BE2C (cell line): ENCODE results near the gene LMO1.

ENCODE experiments used
- DNase-seq: peaks from one replicate; pipeline ENCODE4 v3.0.0-alpha.2; 2020
- H3K27me3 ChIP-seq: fragments of 250-450 bp; sonication (Bioruptor Pico); 2 replicates; pipeline ENCODE4 v1.5.1; 2020; ENCODE audit warnings: mild to moderate bottlenecking
- H3K36me3 ChIP-seq: fragments of 250-450 bp; sonication (Bioruptor Pico); 2 replicates; pipeline ENCODE4 v1.5.1; 2020; ENCODE audit warnings: mild to moderate bottlenecking
- H3K4me1 ChIP-seq: fragments of 250-450 bp; sonication (Bioruptor Pico); 2 replicates; pipeline ENCODE4 v1.5.1; 2020
- H3K4me3 ChIP-seq: 2 replicates; pipeline ENCODE4 v1.5.1; 2011; ENCODE audit warnings: low read depth, low read length
- H3K9me3 ChIP-seq: fragments of 250-450 bp; sonication (Bioruptor Pico); 2 replicates; pipeline ENCODE4 v1.5.1; 2020
- CTCF ChIP-seq: IDR thresholded peaks from 2 replicates; pipeline ENCODE4 v1.5.1; 2012; ENCODE audit warnings: mild to moderate bottlenecking, low read depth, low read length

The LMO1 gene

DNA sequence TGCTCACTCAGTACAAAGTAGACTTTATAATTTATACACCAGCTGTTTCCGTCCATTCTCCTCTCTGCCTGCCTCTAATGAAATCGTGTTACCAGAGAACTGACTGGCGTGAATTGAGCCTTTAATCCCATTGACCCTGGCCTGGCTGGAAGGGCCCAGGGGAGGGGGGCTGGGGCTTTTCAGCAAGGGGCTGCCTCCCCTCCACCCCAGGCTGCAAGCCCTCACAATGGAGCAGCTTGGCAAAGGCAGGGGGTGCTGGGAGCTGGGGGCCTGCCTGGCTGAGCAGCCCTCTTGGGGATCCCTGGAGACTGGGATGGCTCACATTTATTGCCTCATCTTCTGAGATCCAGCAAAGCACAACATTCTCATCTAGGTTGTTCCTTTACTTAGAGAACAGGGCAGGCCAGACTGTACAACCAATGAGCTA is 25.8 kb upstream of the LMO1 start:
- Histone ChIP-seq H3K4me3 (no peak overlapping the region), H3K4me1 (no peaks in the 10 kb centered on the region; the same call in 1 of the 2 replicates), H3K36me3 (no peaks in the 10 kb centered on the region), H3K27me3 (no peaks in the 10 kb centered on the region), H3K9me3 (no peaks in the 10 kb centered on the region)
- no peak for TF ChIP-seq CTCF
- DNase-seq, result no peak

GRCh38 chr11:8288824-8289491 is 25.3 kb upstream of the LMO1 start:
- Histone ChIP-seq H3K4me1 (peaks cover 3% of the 10 kb centered on the region), H3K36me3 (no peaks in the 10 kb centered on the region), H3K9me3 (no peaks in the 10 kb centered on the region), H3K4me3 (no peak overlapping the region), H3K27me3 (no peaks in the 10 kb centered on the region)
- no peak for TF ChIP-seq CTCF
- no peak for DNase-seq

- H3K9me3 ChIP-seq, result no peaks in the 10 kb centered on the region
- H3K27me3 ChIP-seq, result no peaks in the 10 kb centered on the region
- H3K36me3 ChIP-seq, result no peaks in the 10 kb centered on the region
- DNase-seq, result no peak
- H3K4me1 ChIP-seq, result peaks cover 5% of the 10 kb centered on the region
- TF ChIP-seq CTCF, result no peak
- H3K4me3 ChIP-seq, result no peak overlapping the region
Observed at GRCh38 chr11:8288166-8288772, 24.6 kb upstream of the LMO1 start.

DNA sequence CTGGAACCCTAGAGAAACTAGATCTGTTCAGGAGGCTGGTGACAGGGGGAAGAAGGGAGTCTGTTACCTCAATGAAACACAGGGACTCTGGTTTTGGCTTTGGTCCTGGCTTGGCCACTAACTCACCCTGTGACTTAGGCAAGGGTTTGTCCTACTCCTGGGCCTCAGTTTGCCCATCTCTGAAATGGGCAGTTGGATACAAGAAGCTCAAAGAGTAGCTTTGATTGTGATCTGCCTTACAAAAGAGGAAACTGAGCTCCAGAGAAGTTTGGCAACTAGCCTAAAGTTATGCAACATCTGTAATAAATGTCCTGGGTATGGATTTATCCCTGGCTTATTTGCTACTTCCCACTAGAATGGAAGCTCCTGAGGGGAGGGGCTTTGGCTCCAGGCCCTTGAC is 24.0 kb upstream of the LMO1 start:
- peaks cover 10% of the 10 kb centered on the region for H3K4me1 ChIP-seq
- TF ChIP-seq CTCF, result no peak

DNA sequence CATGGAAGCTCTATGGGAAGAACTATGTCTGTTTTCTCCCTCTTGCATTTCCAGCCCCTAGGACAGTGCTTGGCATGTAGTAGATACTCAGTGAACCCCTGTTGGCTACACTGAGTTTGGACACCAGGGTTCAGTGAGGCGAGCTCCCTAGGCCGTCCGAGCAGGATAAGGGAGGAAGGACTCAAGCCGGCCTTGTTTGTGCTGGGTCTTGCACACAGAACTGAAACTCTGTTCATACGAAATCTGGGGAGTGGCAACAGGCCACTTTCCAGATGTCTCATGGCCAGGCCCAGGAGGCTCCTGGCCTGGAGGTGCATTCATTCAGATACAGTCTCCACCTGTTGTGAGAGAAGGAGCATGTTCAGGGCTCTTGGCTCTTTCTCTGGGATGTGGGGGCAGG is 23.6 kb upstream of the LMO1 start:
- no peak for DNase-seq
- peaks cover 10% of the 10 kb centered on the region for H3K4me1 ChIP-seq
- no peak for TF ChIP-seq CTCF
- H3K9me3 ChIP-seq, result no peaks in the 10 kb centered on the region
- H3K4me3 ChIP-seq, result no peak overlapping the region
- H3K27me3 ChIP-seq, result no peaks in the 10 kb centered on the region
- H3K36me3 ChIP-seq, result no peaks in the 10 kb centered on the region

More for the DNA sequence above, 24.0 kb upstream of the LMO1 start:
- Histone ChIP-seq H3K27me3 (no peaks in the 10 kb centered on the region), H3K9me3 (no peaks in the 10 kb centered on the region), H3K36me3 (no peaks in the 10 kb centered on the region), H3K4me3 (no peak overlapping the region)
- DNase-seq, result no peak

- Histone ChIP-seq H3K4me3 (no peak overlapping the region), H3K27me3 (no peaks in the 10 kb centered on the region), H3K36me3 (no peaks in the 10 kb centered on the region), H3K4me1 (peaks cover 10% of the 10 kb centered on the region), H3K9me3 (no peaks in the 10 kb centered on the region)
- DNase-seq, result no peak
- no peak for TF ChIP-seq CTCF
Observed at GRCh38 chr11:8286886-8287285, 23.2 kb upstream of the LMO1 start.
